Adrenal gland (tissue), 12 donors: ENCODE measurements around the gene ECI1. TPM values are rescaled to one million over a fixed set of nuclear protein-coding genes. Genes with fewer than 3 reads are reported as not detected.

Experiments
- DNase-seq, 7 donors: peaks; one replicate each; pipeline ENCODE4 v3.0.0-alpha.2; 2019 to 2020
- H3K27ac ChIP-seq, 5 donors: fragments of 200-600 bp; sonication (generic) in 4 of 5; 1 replicate in 3 of 5; 2 replicates in 2 of 5; pipeline versions ENCODE4 v1.5.1 to v1.8.0; 2016 to 2020; ENCODE audit warnings: mild to moderate bottlenecking in 1 of 5
- H3K27me3 ChIP-seq: fragments of 200-600 bp; 2 replicates; pipeline ENCODE4 v1.8.0; 2021
- H3K36me3 ChIP-seq, 2 donors: fragments of 200-600 bp; replicated peaks in 1 of 2; 1 replicate in 1 of 2; 2 replicates in 1 of 2; pipeline versions ENCODE4 v1.5.1 to v1.8.0; 2018 to 2022
- H3K4me1 ChIP-seq, 2 donors: fragments of 200-600 bp; replicated peaks in 1 of 2; 1 replicate in 1 of 2; 2 replicates in 1 of 2; pipeline versions ENCODE4 v1.5.1 to v1.8.0; 2018 to 2021
- H3K4me3 ChIP-seq, 4 donors: fragments of 200-600 bp; sonication (generic) in 3 of 4; one replicate each; pipeline ENCODE4 v1.5.1; 2016 to 2018
- H3K9me3 ChIP-seq, 3 donors: fragments of 200-600 bp; sonication (generic) in 1 of 3; replicated peaks in 1 of 3; 1 replicate in 2 of 3; 2 replicates in 1 of 3; pipeline versions ENCODE4 v1.5.1 to v1.8.0; 2016 to 2021
- CTCF ChIP-seq, 6 experiments: fragments of 450-650 bp in 4 of 6; fragments of 200-600 bp in 2 of 6; sonication (generic) in 1 of 6; IDR thresholded peaks; 1 replicate in 5 of 6; 2 replicates in 1 of 6; pipeline versions ENCODE4 v1.5.1 to v1.8.0; 2016 to 2021; ENCODE audit warnings: antibody characterized with exemption in 6 of 6, mild to moderate bottlenecking in 2 of 6, moderate library complexity in 1 of 6
- POLR2A ChIP-seq, 2 donors: fragments of 450-650 bp; IDR thresholded peaks; one replicate each; pipeline ENCODE4 v1.6.1; 2017; ENCODE audit warnings: antibody characterized with exemption in 2 of 2, mild to moderate bottlenecking in 2 of 2, moderate library complexity in 1 of 2
- WGBS, 4 donors: extraction: QIAGEN DNeasy Blood & Tissue Kit in 2 of 4; methylation state at CpG; one replicate each; pipeline versions ENCODE4 v1.1.5 to v1.1.7; 2013 to 2017; 5-methylcytosine and 5-hydroxymethylcytosine counted together
- intact Hi-C, 2 donors: fragments of 100-400 bp; cut with DNase I; formaldehyde crosslinking; loops; one replicate each; pipeline versions ENCODE4 v1.14.1 to v1.15.0; 2022 to 2023
- polyA plus RNA-seq, 3 donors: library from polyadenylated mRNA; stranded (reverse); fragments of 200-250 nt in 2 of 3; fragments of 350-450 nt in 1 of 3; fragmentation: Illumina TruSeq in 1 of 3; extraction: RNeasy Lipid Tissue Mini Kit (QIAGEN cat#74804) in 1 of 3; gene quantifications; one replicate each; pipeline ENCODE4 v1.2.3, GENCODE V29; 2013 to 2014
- total RNA-seq, 9 donors: library from RNA; depleted of rRNA in 4 of 9; stranded (reverse); fragments of >200 nt in 4 of 9; fragments of 120-200 nt in 1 of 9; fragmentation: NEBNext Ultra II Directional in 1 of 9; extraction: Animal tissue kit (Norgen Biotek cat#: 25700) in 1 of 9; gene quantifications; one replicate each; pipeline versions ENCODE4 v1.1.0 to v1.2.4, GENCODE V29; 2013 to 2023
- donor health status: healthy with polysubstance abuse.
- donor health status: Bipolar disorder and iron deficiency.
- donor health status: DM: yes; HTN: yes; CAD: no.
- donor health status: DM: no; HTN: no; CAD: no.
- donor health status: DM: no; HTN: no; CAD: no.
- donor health status: DM: yes; HTN: yes; CAD: no.

Gene ECI1
- total and polyA plus RNA-seq, 12 donors: 5.8 to 172 (median 63.7) TPM

DNA sequence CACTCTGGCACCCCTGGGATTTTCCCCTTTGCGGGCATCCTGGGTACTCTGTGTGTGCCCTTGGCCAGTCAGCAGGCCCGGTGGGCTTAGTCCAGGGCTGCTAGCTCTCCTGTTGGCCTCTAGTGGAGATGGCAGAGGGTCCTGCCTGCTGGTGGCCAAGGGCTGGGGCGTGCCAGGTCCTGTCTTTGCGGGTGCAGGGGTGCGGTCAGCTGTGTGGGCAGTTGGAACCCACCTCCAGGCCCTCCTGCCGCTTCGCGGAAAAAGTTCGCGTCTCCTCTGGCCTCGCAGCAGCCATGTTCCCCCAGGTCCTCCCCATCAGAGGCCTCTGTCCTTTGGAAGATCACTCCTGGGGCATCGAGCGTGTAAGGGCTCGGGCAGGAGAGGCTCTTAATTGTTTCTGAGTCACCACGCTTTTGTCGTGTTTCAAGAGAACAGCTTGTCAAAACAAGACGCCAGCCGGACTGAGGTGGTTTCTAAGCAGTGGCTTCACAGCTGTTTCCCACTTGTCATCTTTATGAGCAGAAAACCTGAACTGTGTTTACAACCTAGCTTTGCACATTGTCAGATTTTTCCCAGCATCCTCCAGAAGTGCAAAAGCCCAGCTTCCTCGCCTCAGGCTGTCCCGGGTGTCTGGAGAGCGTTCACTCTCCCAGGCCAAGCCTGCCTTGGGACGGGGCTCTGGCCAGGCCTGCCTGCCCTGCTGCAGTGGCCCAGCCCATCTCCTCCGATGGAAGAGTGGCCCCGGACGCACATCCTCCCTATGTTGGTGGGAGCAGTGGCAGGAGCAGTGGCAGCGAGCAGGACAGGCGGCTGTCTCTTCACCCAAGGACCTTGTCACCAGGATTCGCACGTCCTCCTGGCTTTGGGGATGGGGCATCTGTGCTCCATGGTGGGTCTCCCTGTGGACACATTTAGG, 20.1 kb downstream of the ECI1 start:
- H3K4me1 ChIP-seq: peaks cover 5 to 11% of the 10 kb centered on the region in 2 donors
- H3K27ac ChIP-seq: no peak overlapping the region
- no peak overlapping the region for H3K4me3 ChIP-seq
- 85 to 89% (median 87%) methylated on average over 20 to 29 of the region's 29 CpGs for WGBS, 4 donors
- TF ChIP-seq CTCF (IDR thresholded peaks at IDR 0.05) (no peak), POLR2A (IDR thresholded peaks at IDR 0.05) (no peak)
- no peaks in the 10 kb centered on the region for H3K27me3 ChIP-seq
- no peak for DNase-seq
- no peaks in the 10 kb centered on the region for H3K9me3 ChIP-seq
- H3K36me3 ChIP-seq: peaks cover 0 to 71% of the 10 kb centered on the region in 2 donors
- intact Hi-C loops: no loop called here

GRCh38 chr16:2230376-2230775, 21.0 kb downstream of the ECI1 start:
- Histone ChIP-seq H3K9me3 (no peaks in the 10 kb centered on the region), H3K4me1 (peaks cover 6 to 16% of the 10 kb centered on the region in 2 donors), H3K27me3 (no peaks in the 10 kb centered on the region), H3K4me3 (no peak overlapping the region), H3K36me3 (peaks cover 0 to 66% of the 10 kb centered on the region in 2 donors), H3K27ac (no peak overlapping the region)
- peak in 3 of 7 donors; percentile 48 to 64 (median 53) for DNase-seq
- TF ChIP-seq POLR2A (IDR thresholded peaks at IDR 0.05) (no peak), CTCF (IDR thresholded peaks at IDR 0.05) (no peak)
- intact Hi-C loops: no loop called here
- WGBS, 4 donors: 48 to 76% (median 56%) methylated on average over 7 to 13 of the region's 13 CpGs

DNA sequence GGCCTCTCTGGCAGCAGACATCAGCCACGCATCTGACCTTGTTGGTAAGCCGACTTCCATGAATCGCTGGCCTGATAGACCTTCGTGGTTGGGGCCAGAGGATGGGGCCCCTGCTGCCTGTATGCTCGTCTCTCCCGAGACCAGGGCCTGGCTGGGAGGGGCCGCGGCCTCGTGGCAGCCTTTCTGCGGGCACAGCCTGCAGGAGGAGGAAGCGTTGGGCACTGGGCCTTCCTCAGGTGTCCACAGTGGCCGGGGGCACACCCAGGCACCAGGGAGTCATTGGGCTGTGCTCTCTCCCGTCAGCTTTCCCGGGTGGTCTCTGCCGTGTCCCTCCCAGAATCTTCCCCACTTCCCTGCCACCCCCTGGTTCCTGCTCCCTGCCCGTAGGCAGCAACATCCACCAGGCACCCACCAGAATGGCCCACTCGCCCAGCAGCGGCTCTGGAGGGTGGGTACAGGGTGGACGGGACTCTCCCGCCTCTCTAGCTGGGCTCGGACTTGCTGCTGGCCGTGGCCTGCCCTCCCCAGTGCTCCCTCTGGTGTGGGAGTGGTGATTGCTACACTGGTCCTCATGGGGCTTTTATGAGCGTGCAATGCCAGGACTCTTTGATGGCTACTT, 21.6 kb downstream of the ECI1 start:
- peaks cover 0 to 60% of the 10 kb centered on the region in 2 donors for H3K36me3 ChIP-seq
- no peaks in the 10 kb centered on the region for H3K9me3 ChIP-seq
- H3K27me3 ChIP-seq: no peaks in the 10 kb centered on the region
- H3K4me1 ChIP-seq: peaks cover 8 to 21% of the 10 kb centered on the region in 2 donors
- H3K4me3 ChIP-seq: no peak overlapping the region
- H3K27ac ChIP-seq: no peak overlapping the region
- WGBS, 4 donors: 79 to 88% (median 85%) methylated on average over 3 to 23 of the region's 23 CpGs
- DNase-seq: no peak
- intact Hi-C loops: no loop called here
- TF ChIP-seq POLR2A (IDR thresholded peaks at IDR 0.05) (no peak), CTCF (IDR thresholded peaks at IDR 0.05) (no peak)

GRCh38 chr16:2229091-2229490, 22.3 kb downstream of the ECI1 start:
- peaks cover 0 to 53% of the 10 kb centered on the region in 2 donors for H3K36me3 ChIP-seq
- DNase-seq: no peak
- H3K4me1 ChIP-seq: peaks cover 14 to 28% of the 10 kb centered on the region in 2 donors
- no peak overlapping the region for H3K27ac ChIP-seq
- 75 to 83% (median 78%) methylated on average over 4 to 12 of the region's 12 CpGs for WGBS, 4 donors
- no peaks in the 10 kb centered on the region for H3K9me3 ChIP-seq
- H3K4me3 ChIP-seq: no peak overlapping the region
- H3K27me3 ChIP-seq: no peaks in the 10 kb centered on the region
- intact Hi-C loops: no loop called here
- no peak for TF ChIP-seq POLR2A (IDR thresholded peaks at IDR 0.05)
- no peak for TF ChIP-seq CTCF (IDR thresholded peaks at IDR 0.05)
